CD4-positive, alpha-beta T cell treated with Interleukin-17A for 4 hours (primary cell): ENCODE measurements around the gene MRAP.
"Not testable (repeated sequence)": the region's sequence is repeated elsewhere in the genome, so short reads cannot be mapped to it uniquely, and the experiment has no call there.

Source experiments
- DNase-seq: peaks from one replicate; pipeline ENCODE4 v3.0.0-alpha.2; 2020; ENCODE audit warnings: mixed read lengths

The MRAP gene

GRCh38 chr21:32301596-32301995 lies 2.9 kb downstream of the MRAP start:
- no peak for DNase-seq

GRCh38 chr21:32302560-32302959 lies 3.9 kb downstream of the MRAP start:
- no peak for DNase-seq

- DNase-seq = no peak
Observed at GRCh38 chr21:32303385-32303784, 4.7 kb downstream of the MRAP start.

GRCh38 chr21:32304998-32305397 lies 6.3 kb downstream of the MRAP start:
- DNase-seq = no peak

GRCh38 chr21:32306021-32306780 lies 7.5 kb downstream of the MRAP start:
- DNase-seq = no peak

- DNase-seq = no peak
Observed at GRCh38 chr21:32307706-32308105, 9.1 kb downstream of the MRAP start.

- no peak for DNase-seq
Observed at GRCh38 chr21:32308696-32309095, 10.0 kb downstream of the MRAP start.

GRCh38 chr21:32309906-32310460 lies 11.3 kb downstream of the MRAP start:
- DNase-seq = no peak

GRCh38 chr21:32310976-32311375 lies 12.3 kb downstream of the MRAP start:
- not testable (repeated sequence) for DNase-seq

- DNase-seq = no peak
Observed at GRCh38 chr21:32311621-32312020, 13.0 kb downstream of the MRAP start.

GRCh38 chr21:32312326-32312725 lies 13.7 kb downstream of the MRAP start:
- no peak for DNase-seq

GRCh38 chr21:32312976-32313375 lies 14.3 kb downstream of the MRAP start:
- DNase-seq = no peak

- no peak for DNase-seq
Observed at GRCh38 chr21:32314806-32315205, 16.2 kb downstream of the MRAP start.

GRCh38 chr21:32315511-32316281 lies 17.0 kb downstream of the MRAP start:
- DNase-seq = no peak

GRCh38 chr21:32316361-32317215 lies 17.9 kb downstream of the MRAP start:
- no peak for DNase-seq

GRCh38 chr21:32317726-32318125 lies 19.1 kb downstream of the MRAP start:
- no peak for DNase-seq

- no peak for DNase-seq
Observed at GRCh38 chr21:32319012-32319411, 20.4 kb downstream of the MRAP start.

- DNase-seq = no peak
Observed at GRCh38 chr21:32320059-32320458, 21.4 kb downstream of the MRAP start.

GRCh38 chr21:32320726-32321125 lies 22.1 kb downstream of the MRAP start:
- DNase-seq = no peak

GRCh38 chr21:32321480-32321879 lies 22.8 kb downstream of the MRAP start:
- DNase-seq = no peak

GRCh38 chr21:32322103-32322502 lies 23.4 kb downstream of the MRAP start:
- no peak for DNase-seq

- DNase-seq = no peak
Observed at GRCh38 chr21:32322676-32323075, 24.0 kb downstream of the MRAP start.

- DNase-seq = no peak
Observed at GRCh38 chr21:32325706-32326105, 27.1 kb downstream of the MRAP start.
